ENCODE results near the gene FLNB. TPM values are rescaled to one million over a fixed set of nuclear protein-coding genes. Genes with fewer than 3 reads are reported as not detected.

The FLNB gene
- total RNA-seq, 1 donor from 2014 or later = 75.4 TPM

GRCh38 chr3:57966829-57967228 lies 41.4 kb upstream of the FLNB start:
- TF ChIP-seq, protein P1, sequence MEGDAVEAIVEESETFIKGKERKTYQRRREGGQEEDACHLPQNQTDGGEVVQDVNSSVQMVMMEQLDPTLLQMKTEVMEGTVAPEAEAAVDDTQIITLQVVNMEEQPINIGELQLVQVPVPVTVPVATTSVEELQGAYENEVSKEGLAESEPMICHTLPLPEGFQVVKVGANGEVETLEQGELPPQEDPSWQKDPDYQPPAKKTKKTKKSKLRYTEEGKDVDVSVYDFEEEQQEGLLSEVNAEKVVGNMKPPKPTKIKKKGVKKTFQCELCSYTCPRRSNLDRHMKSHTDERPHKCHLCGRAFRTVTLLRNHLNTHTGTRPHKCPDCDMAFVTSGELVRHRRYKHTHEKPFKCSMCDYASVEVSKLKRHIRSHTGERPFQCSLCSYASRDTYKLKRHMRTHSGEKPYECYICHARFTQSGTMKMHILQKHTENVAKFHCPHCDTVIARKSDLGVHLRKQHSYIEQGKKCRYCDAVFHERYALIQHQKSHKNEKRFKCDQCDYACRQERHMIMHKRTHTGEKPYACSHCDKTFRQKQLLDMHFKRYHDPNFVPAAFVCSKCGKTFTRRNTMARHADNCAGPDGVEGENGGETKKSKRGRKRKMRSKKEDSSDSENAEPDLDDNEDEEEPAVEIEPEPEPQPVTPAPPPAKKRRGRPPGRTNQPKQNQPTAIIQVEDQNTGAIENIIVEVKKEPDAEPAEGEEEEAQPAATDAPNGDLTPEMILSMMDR (IDR thresholded peaks at IDR 0.05; ENCODE audit: partially characterized antibody, unreplicated experiment) = no peak
- H3K27me3 Mint-ChIP-seq (ENCODE audit: unreplicated experiment) = no peaks in the 10 kb centered on the region
- H3K36me3 Mint-ChIP-seq (ENCODE audit: unreplicated experiment) = no peaks in the 10 kb centered on the region
- no peak overlapping the region for H3K27ac Mint-ChIP-seq (ENCODE audit: unreplicated experiment)
- no peak overlapping the region for H3K4me3 Mint-ChIP-seq (ENCODE audit: unreplicated experiment)
- H3K9me3 Mint-ChIP-seq (ENCODE audit: unreplicated experiment) = no peaks in the 10 kb centered on the region
- H3K4me1 Mint-ChIP-seq (ENCODE audit: low read depth, unreplicated experiment) = no peaks in the 10 kb centered on the region
- no peak for DNase-seq

DNA sequence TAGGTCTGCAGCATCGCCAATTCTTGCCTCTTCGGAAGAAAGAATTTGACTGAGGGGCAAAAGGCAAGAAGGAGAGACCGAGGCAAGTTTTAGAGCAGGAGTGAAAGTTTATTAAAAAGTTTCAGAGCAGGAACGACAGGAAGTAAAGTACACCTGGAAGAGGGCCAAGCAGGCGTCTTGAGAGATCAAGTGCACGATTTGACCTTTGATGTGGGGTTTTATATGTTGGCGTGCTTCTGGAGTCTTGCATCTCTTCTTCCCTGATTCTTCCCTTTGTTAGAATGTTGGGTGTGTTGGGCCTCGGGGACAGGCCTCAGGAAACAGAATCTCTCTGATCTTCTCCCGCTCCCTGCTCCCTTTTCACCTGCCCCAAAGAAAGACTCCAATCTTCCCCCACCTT lies 40.6 kb upstream of the FLNB start:
- TF ChIP-seq, protein P1 (IDR thresholded peaks at IDR 0.05; ENCODE audit: partially characterized antibody, unreplicated experiment) = no peak
- Mint-ChIP-seq H3K27me3 (ENCODE audit: unreplicated experiment) (no peaks in the 10 kb centered on the region), H3K36me3 (ENCODE audit: unreplicated experiment) (no peaks in the 10 kb centered on the region)

GRCh38 chr3:57968501-57968900 lies 39.7 kb upstream of the FLNB start:
- no peak overlapping the region for H3K4me3 Mint-ChIP-seq (ENCODE audit: unreplicated experiment)
- no peaks in the 10 kb centered on the region for H3K4me1 Mint-ChIP-seq (ENCODE audit: low read depth, unreplicated experiment)
- no peaks in the 10 kb centered on the region for H3K9me3 Mint-ChIP-seq (ENCODE audit: unreplicated experiment)
- no peak overlapping the region for H3K27ac Mint-ChIP-seq (ENCODE audit: unreplicated experiment)
- TF ChIP-seq, protein P1 (IDR thresholded peaks at IDR 0.05; ENCODE audit: partially characterized antibody, unreplicated experiment) = no peak
- no peak for DNase-seq
- H3K27me3 Mint-ChIP-seq (ENCODE audit: unreplicated experiment) = no peaks in the 10 kb centered on the region
- no peaks in the 10 kb centered on the region for H3K36me3 Mint-ChIP-seq (ENCODE audit: unreplicated experiment)

More for the DNA sequence above, 40.6 kb upstream of the FLNB start:
- no peaks in the 10 kb centered on the region for H3K9me3 Mint-ChIP-seq (ENCODE audit: unreplicated experiment)
- no peaks in the 10 kb centered on the region for H3K4me1 Mint-ChIP-seq (ENCODE audit: low read depth, unreplicated experiment)
- no peak for DNase-seq
- no peak overlapping the region for H3K4me3 Mint-ChIP-seq (ENCODE audit: unreplicated experiment)
- no peak overlapping the region for H3K27ac Mint-ChIP-seq (ENCODE audit: unreplicated experiment)

- H3K27ac Mint-ChIP-seq (ENCODE audit: unreplicated experiment) = no peak overlapping the region
- H3K4me1 Mint-ChIP-seq (ENCODE audit: low read depth, unreplicated experiment) = no peaks in the 10 kb centered on the region
- H3K4me3 Mint-ChIP-seq (ENCODE audit: unreplicated experiment) = no peak overlapping the region
- H3K9me3 Mint-ChIP-seq (ENCODE audit: unreplicated experiment) = no peaks in the 10 kb centered on the region
- H3K36me3 Mint-ChIP-seq (ENCODE audit: unreplicated experiment) = no peaks in the 10 kb centered on the region
- no peak for DNase-seq
- TF ChIP-seq, protein P1 (IDR thresholded peaks at IDR 0.05; ENCODE audit: partially characterized antibody, unreplicated experiment) = no peak
- no peaks in the 10 kb centered on the region for H3K27me3 Mint-ChIP-seq (ENCODE audit: unreplicated experiment)
Measured at GRCh38 chr3:57971975-57972374, 36.2 kb upstream of the FLNB start.

- no peaks in the 10 kb centered on the region for H3K9me3 Mint-ChIP-seq (ENCODE audit: unreplicated experiment)
- H3K4me1 Mint-ChIP-seq (ENCODE audit: low read depth, unreplicated experiment) = no peaks in the 10 kb centered on the region
- no peak for DNase-seq
- H3K4me3 Mint-ChIP-seq (ENCODE audit: unreplicated experiment) = no peak overlapping the region
- H3K36me3 Mint-ChIP-seq (ENCODE audit: unreplicated experiment) = no peaks in the 10 kb centered on the region
- TF ChIP-seq, protein P1 (IDR thresholded peaks at IDR 0.05; ENCODE audit: partially characterized antibody, unreplicated experiment) = no peak
- no peak overlapping the region for H3K27ac Mint-ChIP-seq (ENCODE audit: unreplicated experiment)
- no peaks in the 10 kb centered on the region for H3K27me3 Mint-ChIP-seq (ENCODE audit: unreplicated experiment)
Measured at GRCh38 chr3:57972531-57973111, 35.6 kb upstream of the FLNB start.
